CD8-positive, alpha-beta memory T cell (primary cell): ENCODE measurements around the gene OR6Y1. TPM values are rescaled to one million over a fixed set of nuclear protein-coding genes. Genes with fewer than 3 reads are reported as not detected.
A peak's percentile ranks its signal among the peaks of the same experiment; 100 is the strongest.

ENCODE experiments used
- CTCF ChIA-PET: fragments of 350-600 bp; sonication (Branson Sonifier 250); formaldehyde crosslinking; loops from one replicate; lab custom pipeline; 2021; ENCODE audit warnings: antibody characterized with exemption; lab: Charles Lee
- POLR2A ChIA-PET: fragments of 350-600 bp; sonication (Branson Sonifier 250); formaldehyde crosslinking; loops from one replicate; lab custom pipeline; 2021; ENCODE audit warnings: antibody characterized with exemption; lab: Charles Lee
- DNase-seq, 5 donors: peaks; one replicate each; pipeline versions ENCODE4 v3.0.0 to v3.0.0-alpha.2; 2020 to 2022; ENCODE audit warnings: mixed read lengths in 1 of 5
- H3K27ac ChIP-seq: one replicate; pipeline ENCODE4 v1.7.0; 2013; ENCODE audit warnings: low read depth, mild to moderate bottlenecking, low read length, moderate library complexity
- H3K27me3 ChIP-seq: 2 replicates; pipeline ENCODE4 v1.7.0; 2013; ENCODE audit warnings: low read length, mild to moderate bottlenecking; ENCODE audit not compliant: insufficient read depth, poor library complexity, severe bottlenecking
- H3K36me3 ChIP-seq: 2 replicates; pipeline ENCODE4 v1.7.0; 2013; ENCODE audit warnings: mild to moderate bottlenecking, low read length, moderate library complexity; ENCODE audit not compliant: insufficient read depth
- H3K4me1 ChIP-seq: 2 replicates; pipeline ENCODE4 v1.7.0; 2013; ENCODE audit warnings: mild to moderate bottlenecking, low read length, moderate library complexity; ENCODE audit not compliant: insufficient read depth
- H3K4me3 ChIP-seq: 2 replicates; pipeline ENCODE4 v1.7.0; 2013; ENCODE audit warnings: mild to moderate bottlenecking, low read length
- H3K9me3 ChIP-seq: 2 replicates; pipeline ENCODE4 v1.7.0; 2013; ENCODE audit warnings: mild to moderate bottlenecking, low read length
- H3K27ac Mint-ChIP-seq, 8 donors: one replicate each; pipeline ENCODE4 v1.8.0; 2020 to 2021; ENCODE audit warnings: mixed read lengths in 8 of 8, mild to moderate bottlenecking in 6 of 8, inconsistent platforms in 3 of 8, moderate library complexity in 3 of 8
- H3K27me3 Mint-ChIP-seq, 2 donors: one replicate each; pipeline ENCODE4 v1.8.0; 2020 to 2021; ENCODE audit warnings: mixed read lengths in 2 of 2, mild to moderate bottlenecking in 1 of 2, moderate library complexity in 1 of 2
- H3K36me3 Mint-ChIP-seq, 3 donors: one replicate each; pipeline ENCODE4 v1.8.0; 2020 to 2021; ENCODE audit warnings: mixed read lengths in 3 of 3, inconsistent platforms in 1 of 3, mild to moderate bottlenecking in 1 of 3
- H3K4me1 Mint-ChIP-seq, 3 donors: one replicate each; pipeline ENCODE4 v1.8.0; 2020 to 2021; ENCODE audit warnings: mixed read lengths in 3 of 3, inconsistent platforms in 1 of 3, mild to moderate bottlenecking in 1 of 3
- H3K4me3 Mint-ChIP-seq, 7 donors: one replicate each; pipeline ENCODE4 v1.8.0; 2020 to 2021; ENCODE audit warnings: mixed read lengths in 7 of 7, mild to moderate bottlenecking in 6 of 7, moderate library complexity in 4 of 7, inconsistent platforms in 2 of 7
- H3K9me3 Mint-ChIP-seq, 5 donors: one replicate each; pipeline ENCODE4 v1.8.0; 2020 to 2022; ENCODE audit warnings: mixed read lengths in 5 of 5, mild to moderate bottlenecking in 3 of 5, moderate library complexity in 2 of 5, inconsistent platforms in 1 of 5
- polyA plus RNA-seq: library from polyadenylated mRNA; unstranded; fragments of 300-500 nt; fragmentation: Illumina TruSeq; gene quantifications from one replicate; pipeline ENCODE4 v1.2.3, GENCODE V29; 2021
- total RNA-seq, 2 experiments: library from RNA; stranded (reverse); gene quantifications; one replicate each; pipeline ENCODE4 v1.2.3, GENCODE V29; 2021

Gene OR6Y1
- total and polyA plus RNA-seq, 3 experiments from 2014 or later: not detected

DNA sequence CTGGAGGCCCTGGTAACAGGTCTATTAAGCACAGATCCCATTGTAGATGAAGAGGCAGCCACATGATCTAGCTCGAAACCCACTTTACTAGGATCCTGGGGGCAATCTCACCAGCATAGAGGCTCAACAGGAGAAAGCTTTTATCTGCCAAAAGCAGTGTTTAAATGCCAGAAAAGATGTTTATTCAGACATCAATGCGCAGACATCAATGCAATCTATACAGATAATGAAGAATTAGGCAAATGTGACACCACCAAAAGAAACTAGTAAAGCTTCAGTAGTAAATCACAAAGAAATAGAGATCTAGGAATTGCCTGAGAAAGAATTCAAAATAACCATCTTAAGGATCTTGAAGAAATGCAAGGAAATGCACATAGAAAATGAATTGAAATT, 32.5 kb downstream of the OR6Y1 start:
- no peak overlapping the region for H3K4me3 Mint-ChIP-seq
- Histone ChIP-seq H3K27ac (no peak overlapping the region), H3K27me3 (no peaks in the 10 kb centered on the region), H3K9me3 (no peaks in the 10 kb centered on the region), H3K4me1 (no peaks in the 10 kb centered on the region), H3K36me3 (no peaks in the 10 kb centered on the region), H3K4me3 (no peak overlapping the region)
- peaks cover 10 to 48% of the 10 kb centered on the region in 2 donors for H3K27me3 Mint-ChIP-seq
- H3K27ac Mint-ChIP-seq: no peak overlapping the region
- H3K9me3 Mint-ChIP-seq: peaks cover 0 to 5% (median 0%) of the 10 kb centered on the region in 5 donors
- H3K4me1 Mint-ChIP-seq: no peaks in the 10 kb centered on the region
- CTCF ChIA-PET: no interaction called here
- DNase-seq: no peak
- POLR2A ChIA-PET: no interaction called here
- no peaks in the 10 kb centered on the region for H3K36me3 Mint-ChIP-seq

DNA sequence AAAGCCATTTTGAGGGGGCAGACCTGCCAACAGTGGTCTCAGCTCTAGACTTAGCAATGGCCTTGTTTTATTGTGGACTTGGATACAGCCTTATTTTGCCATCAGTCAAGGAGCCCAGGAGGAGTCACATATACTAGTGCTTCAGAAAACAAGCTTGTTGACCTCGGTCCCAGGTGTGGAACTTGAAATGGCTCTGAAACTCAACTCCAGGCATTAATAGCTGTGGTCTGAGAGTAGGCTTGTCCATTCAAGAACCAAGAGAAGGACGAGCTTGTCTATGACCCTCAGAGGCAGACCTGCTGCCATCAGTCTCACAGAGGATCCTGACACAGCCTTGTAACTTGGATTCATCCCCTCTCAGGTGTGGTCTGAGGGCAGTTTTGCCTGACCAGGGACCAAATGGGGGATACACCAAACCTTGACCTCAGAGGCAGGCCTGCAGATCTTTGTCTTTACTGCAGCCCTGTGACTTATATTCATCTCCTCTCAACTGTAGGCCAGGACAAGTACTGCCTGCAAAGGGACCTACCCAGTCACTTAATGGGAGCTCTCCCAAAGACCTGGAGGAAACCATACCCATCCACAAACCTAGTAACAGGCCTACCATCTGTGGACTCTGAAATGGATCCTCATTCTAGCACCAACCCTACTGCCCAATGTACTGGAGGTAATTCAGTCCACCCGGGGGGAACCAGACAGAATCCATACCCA, 33.1 kb downstream of the OR6Y1 start:
- ChIA-PET CTCF (no interaction called here), POLR2A (no interaction called here)
- H3K36me3 Mint-ChIP-seq: no peaks in the 10 kb centered on the region
- H3K4me1 Mint-ChIP-seq: no peaks in the 10 kb centered on the region
- no peaks in the 10 kb centered on the region for H3K4me1 ChIP-seq
- peaks cover 10 to 48% of the 10 kb centered on the region in 2 donors for H3K27me3 Mint-ChIP-seq
- H3K9me3 Mint-ChIP-seq: peaks cover 0 to 3% (median 0%) of the 10 kb centered on the region in 5 donors
- H3K4me3 Mint-ChIP-seq: no peak overlapping the region
- no peak for DNase-seq
- no peaks in the 10 kb centered on the region for H3K27me3 ChIP-seq
- no peak overlapping the region for H3K27ac Mint-ChIP-seq
- no peak overlapping the region for H3K4me3 ChIP-seq
- no peaks in the 10 kb centered on the region for H3K9me3 ChIP-seq
- H3K27ac ChIP-seq: no peak overlapping the region
- H3K36me3 ChIP-seq: no peaks in the 10 kb centered on the region

DNA sequence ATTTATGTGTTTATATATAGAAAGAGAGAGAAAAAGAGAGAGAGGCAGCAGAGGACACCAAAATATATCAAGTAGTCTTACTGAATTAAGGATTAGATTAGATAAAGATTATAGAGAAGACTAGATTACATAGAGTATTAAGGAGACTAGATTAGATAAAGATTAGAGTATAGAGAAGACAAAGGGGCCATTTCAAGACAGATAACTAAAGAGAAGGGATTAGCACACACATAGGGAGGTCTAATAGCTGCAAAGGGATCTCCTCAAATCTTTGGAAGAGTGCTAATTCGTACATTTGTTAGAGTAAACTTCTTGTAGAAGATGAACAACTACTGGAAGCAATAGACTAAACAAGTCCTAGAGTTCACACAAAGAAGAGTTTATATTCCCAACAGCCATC, 34.2 kb downstream of the OR6Y1 start:
- H3K36me3 Mint-ChIP-seq: no peaks in the 10 kb centered on the region
- H3K4me1 Mint-ChIP-seq: no peaks in the 10 kb centered on the region
- CTCF ChIA-PET: no interaction called here

DNA sequence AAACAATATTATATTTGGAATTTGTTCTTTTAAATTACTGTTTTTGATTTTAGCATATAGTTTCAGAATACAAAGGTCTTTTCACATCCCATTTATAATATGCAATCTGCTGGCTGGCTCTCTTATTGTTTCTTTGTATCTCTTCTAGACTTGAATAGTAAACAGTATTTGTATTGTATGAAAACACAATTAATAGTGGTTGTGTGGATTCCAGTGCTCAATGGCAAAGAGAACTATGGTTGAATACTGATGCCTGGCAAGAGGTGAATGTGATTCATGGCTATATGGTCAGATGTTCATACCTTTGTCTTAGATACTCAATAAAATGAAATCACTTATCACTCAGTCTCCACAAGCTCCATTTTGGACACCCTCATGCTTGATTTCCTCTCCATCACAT, 37.2 kb downstream of the OR6Y1 start:
- H3K27ac Mint-ChIP-seq: no peak overlapping the region
- H3K9me3 Mint-ChIP-seq: peaks cover 0 to 3% (median 0%) of the 10 kb centered on the region in 5 donors
- CTCF ChIA-PET: no interaction called here
- no peaks in the 10 kb centered on the region for H3K4me1 ChIP-seq
- no peaks in the 10 kb centered on the region for H3K9me3 ChIP-seq
- H3K4me3 Mint-ChIP-seq: no peak overlapping the region
- no peak for DNase-seq
- POLR2A ChIA-PET: no interaction called here
- H3K36me3 ChIP-seq: no peaks in the 10 kb centered on the region
- H3K27me3 ChIP-seq: no peaks in the 10 kb centered on the region
- H3K4me3 ChIP-seq: no peak overlapping the region
- no peaks in the 10 kb centered on the region for H3K36me3 Mint-ChIP-seq
- no peak overlapping the region for H3K27ac ChIP-seq
- no peaks in the 10 kb centered on the region for H3K4me1 Mint-ChIP-seq
- peaks cover 12 to 37% of the 10 kb centered on the region in 2 donors for H3K27me3 Mint-ChIP-seq

More for the DNA sequence above, 34.2 kb downstream of the OR6Y1 start:
- no peaks in the 10 kb centered on the region for H3K9me3 ChIP-seq
- POLR2A ChIA-PET: no interaction called here
- H3K27ac ChIP-seq: no peak overlapping the region
- Mint-ChIP-seq H3K27me3 (peaks cover 10 to 53% of the 10 kb centered on the region in 2 donors), H3K27ac (no peak overlapping the region), H3K9me3 (peaks cover 0 to 3% (median 0%) of the 10 kb centered on the region in 5 donors), H3K4me3 (no peak overlapping the region)
- no peaks in the 10 kb centered on the region for H3K27me3 ChIP-seq
- H3K4me3 ChIP-seq: no peak overlapping the region
- no peaks in the 10 kb centered on the region for H3K36me3 ChIP-seq
- DNase-seq: no peak
- no peaks in the 10 kb centered on the region for H3K4me1 ChIP-seq

DNA sequence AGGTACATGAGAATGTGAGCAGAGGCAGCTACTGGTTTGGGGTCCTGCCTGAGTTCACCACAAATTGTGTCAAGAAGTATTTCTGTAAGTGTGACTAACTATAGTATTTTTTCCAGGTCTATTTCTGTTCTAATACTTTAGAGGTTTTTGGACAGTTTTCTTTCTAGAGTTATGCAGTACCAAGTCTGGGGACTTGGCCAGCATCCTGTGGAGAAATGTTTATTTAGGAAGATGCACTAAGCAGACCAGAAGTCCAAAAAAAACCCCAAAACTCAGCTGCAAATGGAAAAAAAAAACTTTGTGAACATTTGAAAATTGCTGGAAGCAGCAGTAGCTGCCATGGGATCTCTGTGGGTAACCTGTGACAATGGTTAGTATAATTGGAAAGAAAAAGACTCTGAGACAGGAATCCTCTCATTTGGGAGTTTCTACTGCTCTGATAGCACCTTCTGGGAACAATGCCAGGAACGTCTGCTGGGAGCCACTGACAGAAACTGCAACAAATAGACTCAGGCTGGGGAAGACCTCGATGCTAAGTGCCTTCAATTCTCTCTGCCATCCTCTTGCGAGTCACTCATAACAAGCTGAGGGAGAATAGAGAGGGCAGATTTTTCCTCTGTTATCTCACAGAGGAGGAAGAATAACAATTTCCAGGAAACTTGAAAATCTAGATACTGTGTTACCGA, 44.6 kb downstream of the OR6Y1 start:
- Mint-ChIP-seq H3K27me3 (peaks cover 11 to 45% of the 10 kb centered on the region in 2 donors), H3K36me3 (no peaks in the 10 kb centered on the region), H3K4me3 (no peak overlapping the region), H3K4me1 (no peaks in the 10 kb centered on the region), H3K27ac (no peak overlapping the region), H3K9me3 (peaks cover 0 to 5% (median 2%) of the 10 kb centered on the region in 5 donors)
- ChIA-PET CTCF (no interaction called here), POLR2A (no interaction called here)
- Histone ChIP-seq H3K4me3 (no peak overlapping the region), H3K27me3 (no peaks in the 10 kb centered on the region), H3K36me3 (no peaks in the 10 kb centered on the region), H3K4me1 (no peaks in the 10 kb centered on the region), H3K27ac (no peak overlapping the region), H3K9me3 (no peaks in the 10 kb centered on the region)
- DNase-seq: no peak

DNA sequence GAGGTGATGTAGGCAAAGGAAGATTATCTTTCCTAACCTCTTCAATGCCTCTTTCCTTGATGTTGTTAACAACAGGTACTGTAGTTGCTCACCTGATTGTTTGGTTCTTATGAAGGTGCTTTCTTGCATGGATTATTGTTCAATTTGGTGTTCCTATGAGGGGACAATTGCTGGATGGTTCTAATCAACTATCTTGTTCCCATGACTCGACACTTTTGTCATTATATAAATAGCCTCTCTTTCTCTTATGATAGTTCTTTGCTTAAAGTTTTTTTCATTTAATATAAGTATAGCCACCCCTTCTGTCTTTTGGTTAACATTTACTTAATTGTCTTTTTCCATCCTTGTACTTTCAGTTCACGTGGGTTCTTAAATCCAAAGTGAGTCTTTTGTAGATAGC, 46.7 kb downstream of the OR6Y1 start:
- Mint-ChIP-seq H3K27ac (no peak overlapping the region), H3K4me3 (no peak overlapping the region), H3K9me3 (peaks cover 0 to 5% (median 2%) of the 10 kb centered on the region in 5 donors), H3K36me3 (peaks cover 0 to 3% (median 0%) of the 10 kb centered on the region in 3 donors), H3K27me3 (peaks cover 22 to 63% of the 10 kb centered on the region in 2 donors), H3K4me1 (no peaks in the 10 kb centered on the region)
- no peaks in the 10 kb centered on the region for H3K9me3 ChIP-seq
- no peaks in the 10 kb centered on the region for H3K27me3 ChIP-seq
- ChIA-PET POLR2A (no interaction called here), CTCF (interaction anchor here (0.8 to 1.9 kb wide), 4 partner anchors 8 to 564 kb away, joined by 3 to 8 read pairs (median 4); no protein-coding TSS in a partner anchor)
- no peaks in the 10 kb centered on the region for H3K36me3 ChIP-seq
- DNase-seq: no peak
- no peaks in the 10 kb centered on the region for H3K4me1 ChIP-seq
- H3K27ac ChIP-seq: no peak overlapping the region
- no peak overlapping the region for H3K4me3 ChIP-seq

DNA sequence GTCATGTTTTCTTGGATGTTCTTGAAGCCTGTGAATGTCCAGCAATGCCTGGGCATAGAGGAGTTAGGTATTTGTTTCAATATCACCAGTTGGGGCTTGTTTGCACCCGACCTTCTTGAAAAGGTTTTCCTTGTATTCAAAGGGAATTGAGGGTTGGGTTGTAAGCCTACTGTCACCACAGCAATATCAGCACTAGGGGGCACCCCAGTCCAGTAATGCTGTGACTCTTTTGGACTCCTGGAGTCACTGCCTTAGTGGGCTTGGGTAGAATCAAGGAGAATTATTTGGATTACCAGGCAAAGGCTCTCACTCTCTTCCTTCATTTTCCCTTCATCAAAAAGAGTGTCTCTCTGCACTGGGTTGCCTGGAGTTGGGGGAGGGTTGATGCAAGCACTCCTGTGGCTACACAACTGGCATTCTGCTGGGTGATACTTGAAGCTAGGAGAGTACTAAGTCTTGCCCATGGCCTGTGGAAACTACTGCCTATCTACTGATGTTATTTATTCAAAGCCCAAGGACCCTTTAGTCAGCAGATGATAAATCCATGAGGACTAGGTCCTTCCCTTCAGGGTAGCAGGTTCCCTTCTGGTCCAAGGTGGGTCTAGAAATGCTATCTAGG, 47.7 kb downstream of the OR6Y1 start:
- H3K27me3 ChIP-seq: no peaks in the 10 kb centered on the region
- Mint-ChIP-seq H3K27me3 (peaks cover 22 to 69% of the 10 kb centered on the region in 2 donors), H3K4me3 (no peak overlapping the region), H3K27ac (no peak overlapping the region), H3K9me3 (peaks cover 1 to 8% (median 2%) of the 10 kb centered on the region in 5 donors), H3K36me3 (peaks cover 0 to 8% (median 0%) of the 10 kb centered on the region in 3 donors), H3K4me1 (no peaks in the 10 kb centered on the region)
- H3K4me1 ChIP-seq: no peaks in the 10 kb centered on the region
- no peaks in the 10 kb centered on the region for H3K36me3 ChIP-seq
- H3K27ac ChIP-seq: no peak overlapping the region
- ChIA-PET CTCF (interaction anchor here (0.8 to 1.9 kb wide), 5 partner anchors 9 to 565 kb away, joined by 3 to 8 read pairs (median 4); no protein-coding TSS in a partner anchor), POLR2A (no interaction called here)
- no peak overlapping the region for H3K4me3 ChIP-seq
- no peaks in the 10 kb centered on the region for H3K9me3 ChIP-seq
- peak in 3 of 5 donors; percentile 4 to 22 (median 10) for DNase-seq

DNA sequence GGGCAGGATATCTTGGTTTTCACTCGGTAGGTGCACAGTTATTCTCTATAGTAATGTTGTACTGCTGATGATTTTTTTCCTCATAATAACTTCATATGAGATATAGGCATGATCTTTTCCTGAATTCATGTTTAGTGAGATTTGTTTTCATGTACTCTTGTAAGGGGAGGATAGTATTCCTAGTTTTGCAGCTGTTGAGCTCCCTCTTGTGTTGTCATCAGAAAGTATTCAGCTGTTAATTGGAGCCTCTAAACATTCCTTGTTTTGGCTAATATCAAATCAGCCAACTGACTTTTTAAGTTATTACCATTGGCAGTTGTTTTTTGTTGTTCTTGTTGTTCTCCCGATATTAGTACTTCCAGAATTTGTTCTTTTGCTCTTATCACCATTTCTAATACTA, 57.8 kb downstream of the OR6Y1 start:
- POLR2A ChIA-PET: no interaction called here
- no peak for DNase-seq
- Histone ChIP-seq H3K4me1 (no peaks in the 10 kb centered on the region), H3K9me3 (no peaks in the 10 kb centered on the region), H3K36me3 (no peaks in the 10 kb centered on the region), H3K4me3 (no peak overlapping the region), H3K27ac (no peak overlapping the region), H3K27me3 (no peaks in the 10 kb centered on the region)
- Mint-ChIP-seq H3K4me1 (no peaks in the 10 kb centered on the region), H3K36me3 (no peaks in the 10 kb centered on the region), H3K4me3 (no peak overlapping the region), H3K27ac (no peak overlapping the region), H3K9me3 (no peaks in the 10 kb centered on the region), H3K27me3 (peaks cover 7 to 23% of the 10 kb centered on the region in 2 donors)
- CTCF ChIA-PET: interaction anchor here (0.8 to 0.9 kb wide), 2 partner anchors 11 to 293 kb away, joined by 3 read pairs; no protein-coding TSS in a partner anchor
